WTC11 (cell line): ENCODE data around the gene CAMK2D. TPM values are rescaled to one million over a fixed set of nuclear protein-coding genes. Genes with fewer than 3 reads are reported as not detected.

Experiments
- ATAC-seq: fragments of 200-7000 bp; cut with Tn5 transposase; 2 replicates; pipeline ENCODE4 v1.10.0; 2021; ENCODE audit warnings: mild to moderate bottlenecking, moderate library complexity
- CTCF ChIA-PET: fragments of 300-600 bp; sonication (Branson Sonifier 250); formaldehyde crosslinking; loops from one replicate; lab custom pipeline; 2021; ENCODE audit warnings: antibody characterized with exemption; lab: Charles Lee
- POLR2A ChIA-PET: fragments of 350-600 bp; sonication (Branson Sonifier 250); formaldehyde crosslinking; loops from one replicate; lab custom pipeline; 2021; ENCODE audit warnings: antibody characterized with exemption; lab: Charles Lee
- DNase-seq: peaks from one replicate; pipeline ENCODE4 v3.0.0; 2021; ENCODE audit warnings: low spot score
- H3K27ac Mint-ChIP-seq: 2 replicates; pipeline ENCODE4 v1.8.0; 2021; ENCODE audit warnings: mixed read lengths
- H3K27me3 Mint-ChIP-seq: 2 replicates; pipeline ENCODE4 v1.8.0; 2021; ENCODE audit warnings: low read depth, mild to moderate bottlenecking, moderate library complexity, mixed read lengths
- H3K36me3 Mint-ChIP-seq: 2 replicates; pipeline ENCODE4 v1.8.0; 2021; ENCODE audit warnings: mixed read lengths
- H3K4me1 Mint-ChIP-seq: 2 replicates; pipeline ENCODE4 v1.8.0; 2022; ENCODE audit warnings: mixed read lengths
- H3K4me3 Mint-ChIP-seq: 2 replicates; pipeline ENCODE4 v1.8.0; 2021; ENCODE audit warnings: mild to moderate bottlenecking, moderate library complexity, mixed read lengths
- H3K9me3 Mint-ChIP-seq: 2 replicates; pipeline ENCODE4 v1.8.0; 2021; ENCODE audit warnings: mixed read lengths
- ATF1 ChIP-seq: sonication (generic); formaldehyde crosslinking; IDR thresholded peaks from 2 replicates; pipeline ENCODE4 v1.8.1; 2023; ENCODE audit warnings: mild to moderate bottlenecking, moderate library complexity, missing genetic modification reagents
- CREB1 ChIP-seq: sonication (generic); formaldehyde crosslinking; IDR thresholded peaks from 2 replicates; pipeline ENCODE4 v1.8.0; 2023; ENCODE audit warnings: mild to moderate bottlenecking, missing genetic modification reagents
- FOXJ3 ChIP-seq: sonication (generic); formaldehyde crosslinking; IDR thresholded peaks from 2 replicates; pipeline ENCODE4 v1.9.0; 2021; ENCODE audit warnings: missing genetic modification reagents, mild to moderate bottlenecking, borderline replicate concordance
- FOXK1 ChIP-seq: sonication (generic); formaldehyde crosslinking; IDR thresholded peaks from 2 replicates; pipeline ENCODE4 v1.8.0; 2022; ENCODE audit warnings: mild to moderate bottlenecking, moderate library complexity, missing genetic modification reagents
- MYBL2 ChIP-seq: sonication (generic); formaldehyde crosslinking; IDR thresholded peaks from 2 replicates; pipeline ENCODE4 v1.8.1; 2023; ENCODE audit warnings: mild to moderate bottlenecking, moderate library complexity, missing genetic modification reagents
- NR2C2 ChIP-seq: sonication (generic); formaldehyde crosslinking; IDR thresholded peaks from 2 replicates; pipeline ENCODE4 v1.8.0; 2022; ENCODE audit warnings: mild to moderate bottlenecking, missing genetic modification reagents
- OVOL2 ChIP-seq: fragments of 250-450 bp; sonication (Bioruptor Pico); IDR thresholded peaks from 2 replicates; pipeline ENCODE4 v1.9.0; 2021; ENCODE audit warnings: mild to moderate bottlenecking, borderline replicate concordance
- RELA ChIP-seq: sonication (generic); formaldehyde crosslinking; IDR thresholded peaks from 2 replicates; pipeline ENCODE4 v1.8.1; 2022; ENCODE audit warnings: missing genetic modification reagents, mild to moderate bottlenecking, borderline replicate concordance
- SMAD3 ChIP-seq: sonication (generic); formaldehyde crosslinking; IDR thresholded peaks from 2 replicates; pipeline ENCODE4 v1.8.0; 2022; ENCODE audit warnings: missing genetic modification reagents, mild to moderate bottlenecking, borderline replicate concordance
- SMAD4 ChIP-seq: sonication (generic); formaldehyde crosslinking; IDR thresholded peaks from 2 replicates; pipeline ENCODE4 v1.8.0; 2022; ENCODE audit warnings: mild to moderate bottlenecking, missing genetic modification reagents
- SOX15 ChIP-seq: fragments of 250-450 bp; sonication (Bioruptor Pico); IDR thresholded peaks from 2 replicates; pipeline ENCODE4 v1.9.0; 2021; ENCODE audit warnings: mild to moderate bottlenecking
- SP1 ChIP-seq: sonication (generic); formaldehyde crosslinking; conservative IDR thresholded peaks from 2 replicates; pipeline ENCODE4 v1.8.1; 2022; ENCODE audit warnings: missing genetic modification reagents
- TCF7 ChIP-seq: sonication (generic); formaldehyde crosslinking; IDR thresholded peaks from 2 replicates; pipeline ENCODE4 v1.8.0; 2022; ENCODE audit warnings: mild to moderate bottlenecking, low read depth, missing genetic modification reagents, moderate library complexity
- TEAD1 ChIP-seq: sonication (generic); formaldehyde crosslinking; IDR thresholded peaks from 2 replicates; pipeline ENCODE4 v1.8.0; 2022; ENCODE audit warnings: mild to moderate bottlenecking, missing genetic modification reagents
- TP53 ChIP-seq: sonication (generic); formaldehyde crosslinking; IDR thresholded peaks from 2 replicates; pipeline ENCODE4 v1.8.1; 2023; ENCODE audit warnings: mild to moderate bottlenecking, missing genetic modification reagents
- ZNF263 ChIP-seq: sonication (generic); formaldehyde crosslinking; IDR thresholded peaks from 2 replicates; pipeline ENCODE4 v1.8.1; 2022; ENCODE audit warnings: low read depth, mild to moderate bottlenecking, moderate library complexity, missing genetic modification reagents
- total RNA-seq: library from RNA; stranded (reverse); gene quantifications from 3 replicates; pipeline ENCODE4 v1.2.3, GENCODE V29; 2021
- TF ChIP-seq, protein P1 (sequence below): sonication (generic); formaldehyde crosslinking; IDR thresholded peaks from 2 replicates; pipeline ENCODE4 v1.8.1; 2022; ENCODE audit warnings: mild to moderate bottlenecking, missing genetic modification reagents, moderate library complexity, borderline replicate concordance
- TF ChIP-seq, protein P2 (sequence below): fragments of 250-450 bp; sonication (Bioruptor Pico); IDR thresholded peaks from 2 replicates; pipeline ENCODE4 v1.9.0; 2021; ENCODE audit warnings: mild to moderate bottlenecking
- TF ChIP-seq, protein P3 (sequence below): sonication (generic); formaldehyde crosslinking; IDR thresholded peaks from 2 replicates; pipeline ENCODE4 v1.8.1; 2022; ENCODE audit warnings: missing genetic modification reagents, borderline replicate concordance
- TF ChIP-seq, protein P4 (sequence below): fragments of 250-450 bp; sonication (Bioruptor Pico); IDR thresholded peaks from 2 replicates; pipeline ENCODE4 v2.1.2; 2022; ENCODE audit warnings: mild to moderate bottlenecking, moderate library complexity
- TF ChIP-seq, protein P5 (sequence below): sonication (generic); formaldehyde crosslinking; IDR thresholded peaks from 2 replicates; pipeline ENCODE4 v1.8.1; 2023; ENCODE audit warnings: mild to moderate bottlenecking, missing genetic modification reagents, moderate library complexity
- TF ChIP-seq, protein P6 (sequence below): sonication (generic); formaldehyde crosslinking; IDR thresholded peaks from 2 replicates; pipeline ENCODE4 v1.8.0; 2022; ENCODE audit warnings: mild to moderate bottlenecking, missing genetic modification reagents

The CAMK2D gene
- total RNA-seq, 1 experiment from 2014 or later: 16.5 TPM

DNA sequence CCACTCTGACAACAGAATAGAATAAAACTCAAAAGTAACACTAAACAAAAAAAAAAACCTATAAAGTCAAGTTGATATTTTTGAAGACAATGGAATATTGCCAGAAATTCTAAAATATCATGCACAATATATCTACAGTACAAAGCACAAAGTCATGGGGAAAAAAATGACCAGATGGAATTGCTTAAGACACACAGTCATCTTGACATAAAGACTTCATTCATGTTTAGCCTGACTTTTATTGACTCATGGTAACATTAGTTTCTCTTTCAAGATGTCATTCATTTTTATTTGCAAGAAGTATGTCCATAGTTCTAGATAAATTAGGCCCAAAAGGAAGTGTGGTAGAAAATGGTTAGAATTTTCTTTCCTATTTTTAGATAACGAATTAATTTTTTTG lies 259.1 kb downstream of the CAMK2D start (continued):
- TF ChIP-seq TP53 (CRISPR knock-in tag) (no peak), CREB1 (CRISPR knock-in tag) (no peak), ATF1 (CRISPR knock-in tag) (no peak)
- TF ChIP-seq, protein P1, sequence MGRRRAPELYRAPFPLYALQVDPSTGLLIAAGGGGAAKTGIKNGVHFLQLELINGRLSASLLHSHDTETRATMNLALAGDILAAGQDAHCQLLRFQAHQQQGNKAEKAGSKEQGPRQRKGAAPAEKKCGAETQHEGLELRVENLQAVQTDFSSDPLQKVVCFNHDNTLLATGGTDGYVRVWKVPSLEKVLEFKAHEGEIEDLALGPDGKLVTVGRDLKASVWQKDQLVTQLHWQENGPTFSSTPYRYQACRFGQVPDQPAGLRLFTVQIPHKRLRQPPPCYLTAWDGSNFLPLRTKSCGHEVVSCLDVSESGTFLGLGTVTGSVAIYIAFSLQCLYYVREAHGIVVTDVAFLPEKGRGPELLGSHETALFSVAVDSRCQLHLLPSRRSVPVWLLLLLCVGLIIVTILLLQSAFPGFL (CRISPR knock-in tag): no peak
- TF ChIP-seq, protein P2, sequence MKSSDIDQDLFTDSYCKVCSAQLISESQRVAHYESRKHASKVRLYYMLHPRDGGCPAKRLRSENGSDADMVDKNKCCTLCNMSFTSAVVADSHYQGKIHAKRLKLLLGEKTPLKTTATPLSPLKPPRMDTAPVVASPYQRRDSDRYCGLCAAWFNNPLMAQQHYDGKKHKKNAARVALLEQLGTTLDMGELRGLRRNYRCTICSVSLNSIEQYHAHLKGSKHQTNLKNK (CRISPR knock-in tag): no peak
- TF ChIP-seq, protein P3, sequence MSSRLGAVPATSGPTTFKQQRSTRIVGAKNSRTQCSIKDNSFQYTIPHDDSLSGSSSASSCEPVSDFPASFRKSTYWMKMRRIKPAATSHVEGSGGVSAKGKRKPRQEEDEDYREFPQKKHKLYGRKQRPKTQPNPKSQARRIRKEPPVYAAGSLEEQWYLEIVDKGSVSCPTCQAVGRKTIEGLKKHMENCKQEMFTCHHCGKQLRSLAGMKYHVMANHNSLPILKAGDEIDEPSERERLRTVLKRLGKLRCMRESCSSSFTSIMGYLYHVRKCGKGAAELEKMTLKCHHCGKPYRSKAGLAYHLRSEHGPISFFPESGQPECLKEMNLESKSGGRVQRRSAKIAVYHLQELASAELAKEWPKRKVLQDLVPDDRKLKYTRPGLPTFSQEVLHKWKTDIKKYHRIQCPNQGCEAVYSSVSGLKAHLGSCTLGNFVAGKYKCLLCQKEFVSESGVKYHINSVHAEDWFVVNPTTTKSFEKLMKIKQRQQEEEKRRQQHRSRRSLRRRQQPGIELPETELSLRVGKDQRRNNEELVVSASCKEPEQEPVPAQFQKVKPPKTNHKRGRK (CRISPR knock-in tag): no peak

DNA sequence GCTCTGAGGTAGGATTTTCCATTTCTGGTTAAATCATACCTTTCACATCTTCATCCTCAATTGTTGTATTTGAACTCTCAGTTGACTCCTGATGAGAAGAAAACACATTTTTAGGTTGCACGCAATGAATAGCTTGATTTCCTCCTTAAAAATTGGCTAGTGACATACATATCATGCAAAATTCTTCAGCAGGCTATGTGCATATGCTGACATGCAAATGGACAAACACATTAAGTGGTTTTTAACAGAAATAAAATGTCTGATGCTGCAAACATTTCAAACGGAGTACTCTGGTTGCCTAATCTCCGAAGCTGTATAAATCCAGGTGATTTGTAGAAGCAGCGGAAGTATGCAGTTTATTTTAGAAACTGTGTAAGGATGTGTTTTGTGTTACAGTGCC lies 261.1 kb downstream of the CAMK2D start:
- Mint-ChIP-seq H3K36me3 (peaks cover 6% of the 10 kb centered on the region), H3K9me3 (peaks cover 7% of the 10 kb centered on the region), H3K27ac (no peak overlapping the region), H3K27me3 (no peaks in the 10 kb centered on the region), H3K4me1 (0 out of 2 replicates have a peak, but pooled peaks cover 3% of the 10 kb centered on the region), H3K4me3 (no peak overlapping the region)
- no peak for TF ChIP-seq ZNF263 (CRISPR knock-in tag)
- no peak for TF ChIP-seq SOX15
- TF ChIP-seq RELA (CRISPR knock-in tag): no peak
- TF ChIP-seq TCF7 (CRISPR knock-in tag): no peak
- TF ChIP-seq OVOL2 (CRISPR knock-in tag): no peak
- no peak for TF ChIP-seq FOXJ3
- no peak for TF ChIP-seq NR2C2 (CRISPR knock-in tag)
- no peak for TF ChIP-seq TEAD1 (CRISPR knock-in tag)
- no peak for TF ChIP-seq SP1
- TF ChIP-seq, protein P4, sequence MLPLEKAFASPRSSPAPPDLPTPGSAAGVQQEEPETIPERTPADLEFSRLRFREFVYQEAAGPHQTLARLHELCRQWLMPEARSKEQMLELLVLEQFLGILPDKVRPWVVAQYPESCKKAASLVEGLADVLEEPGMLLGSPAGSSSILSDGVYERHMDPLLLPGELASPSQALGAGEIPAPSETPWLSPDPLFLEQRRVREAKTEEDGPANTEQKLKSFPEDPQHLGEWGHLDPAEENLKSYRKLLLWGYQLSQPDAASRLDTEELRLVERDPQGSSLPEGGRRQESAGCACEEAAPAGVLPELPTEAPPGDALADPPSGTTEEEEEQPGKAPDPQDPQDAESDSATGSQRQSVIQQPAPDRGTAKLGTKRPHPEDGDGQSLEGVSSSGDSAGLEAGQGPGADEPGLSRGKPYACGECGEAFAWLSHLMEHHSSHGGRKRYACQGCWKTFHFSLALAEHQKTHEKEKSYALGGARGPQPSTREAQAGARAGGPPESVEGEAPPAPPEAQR (CRISPR knock-in tag): no peak
- TF ChIP-seq, protein P5, sequence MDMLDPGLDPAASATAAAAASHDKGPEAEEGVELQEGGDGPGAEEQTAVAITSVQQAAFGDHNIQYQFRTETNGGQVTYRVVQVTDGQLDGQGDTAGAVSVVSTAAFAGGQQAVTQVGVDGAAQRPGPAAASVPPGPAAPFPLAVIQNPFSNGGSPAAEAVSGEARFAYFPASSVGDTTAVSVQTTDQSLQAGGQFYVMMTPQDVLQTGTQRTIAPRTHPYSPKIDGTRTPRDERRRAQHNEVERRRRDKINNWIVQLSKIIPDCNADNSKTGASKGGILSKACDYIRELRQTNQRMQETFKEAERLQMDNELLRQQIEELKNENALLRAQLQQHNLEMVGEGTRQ (CRISPR knock-in tag): no peak
- no peak for TF ChIP-seq MYBL2
- no peak for TF ChIP-seq FOXK1 (CRISPR knock-in tag)
- no peak for TF ChIP-seq SMAD3 (CRISPR knock-in tag)
- ChIA-PET CTCF (no interaction called here), POLR2A (no interaction called here)
- DNase-seq: no peak
- ATAC-seq: no peak

DNA sequence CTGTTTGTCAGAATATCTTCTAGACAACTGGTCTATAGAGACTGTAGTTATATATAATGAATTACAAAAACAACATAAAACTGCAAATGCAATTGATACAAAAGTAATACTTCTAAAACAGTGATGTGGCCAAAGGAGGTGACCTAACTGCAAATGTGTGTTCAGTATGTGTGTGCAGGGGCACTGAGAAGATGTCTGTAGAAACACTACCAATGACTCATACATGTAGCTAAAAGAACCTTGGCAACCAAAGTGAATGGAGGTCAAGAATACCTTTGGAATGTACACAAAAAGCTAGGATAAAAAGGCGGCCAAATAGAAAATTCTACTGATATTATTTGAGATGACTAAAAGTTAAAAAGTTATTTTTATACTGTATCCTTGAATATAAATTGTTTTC lies 261.8 kb downstream of the CAMK2D start:
- no peaks in the 10 kb centered on the region for H3K27me3 Mint-ChIP-seq
- POLR2A ChIA-PET: no interaction called here
- TF ChIP-seq SMAD4 (CRISPR knock-in tag): no peak
- TF ChIP-seq, protein P6, sequence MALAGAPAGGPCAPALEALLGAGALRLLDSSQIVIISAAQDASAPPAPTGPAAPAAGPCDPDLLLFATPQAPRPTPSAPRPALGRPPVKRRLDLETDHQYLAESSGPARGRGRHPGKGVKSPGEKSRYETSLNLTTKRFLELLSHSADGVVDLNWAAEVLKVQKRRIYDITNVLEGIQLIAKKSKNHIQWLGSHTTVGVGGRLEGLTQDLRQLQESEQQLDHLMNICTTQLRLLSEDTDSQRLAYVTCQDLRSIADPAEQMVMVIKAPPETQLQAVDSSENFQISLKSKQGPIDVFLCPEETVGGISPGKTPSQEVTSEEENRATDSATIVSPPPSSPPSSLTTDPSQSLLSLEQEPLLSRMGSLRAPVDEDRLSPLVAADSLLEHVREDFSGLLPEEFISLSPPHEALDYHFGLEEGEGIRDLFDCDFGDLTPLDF (CRISPR knock-in tag): no peak
- no peak for TF ChIP-seq MYBL2
- 0 out of 2 replicates have a peak, but pooled peaks cover 3% of the 10 kb centered on the region for H3K4me1 Mint-ChIP-seq
- no peak overlapping the region for H3K4me3 Mint-ChIP-seq
- DNase-seq (no peak), ATAC-seq (no peak)
- H3K27ac Mint-ChIP-seq: no peak overlapping the region
- CTCF ChIA-PET: no interaction called here
- peaks cover 13% of the 10 kb centered on the region for H3K36me3 Mint-ChIP-seq
- peaks cover 14% of the 10 kb centered on the region for H3K9me3 Mint-ChIP-seq
